ENCODE results near the gene TARBP2.

TARBP2 gene

GRCh38 chr12:53552361-53553327 is 51.6 kb downstream of the TARBP2 start:
- no peak overlapping the region for H3K4me3 ChIP-seq (ENCODE audit: low read depth, low read length)

Data from iPS-11a (cell line).